NCI-H1092 treated with DMSO at 0.1 percent for 48 hours (cell line): ENCODE data around the gene HIVEP2.

Experiments
- DNase-seq: peaks from one replicate; lab custom pipeline; 2025; lab: John Stamatoyannopoulos, UW

The HIVEP2 gene

DNA sequence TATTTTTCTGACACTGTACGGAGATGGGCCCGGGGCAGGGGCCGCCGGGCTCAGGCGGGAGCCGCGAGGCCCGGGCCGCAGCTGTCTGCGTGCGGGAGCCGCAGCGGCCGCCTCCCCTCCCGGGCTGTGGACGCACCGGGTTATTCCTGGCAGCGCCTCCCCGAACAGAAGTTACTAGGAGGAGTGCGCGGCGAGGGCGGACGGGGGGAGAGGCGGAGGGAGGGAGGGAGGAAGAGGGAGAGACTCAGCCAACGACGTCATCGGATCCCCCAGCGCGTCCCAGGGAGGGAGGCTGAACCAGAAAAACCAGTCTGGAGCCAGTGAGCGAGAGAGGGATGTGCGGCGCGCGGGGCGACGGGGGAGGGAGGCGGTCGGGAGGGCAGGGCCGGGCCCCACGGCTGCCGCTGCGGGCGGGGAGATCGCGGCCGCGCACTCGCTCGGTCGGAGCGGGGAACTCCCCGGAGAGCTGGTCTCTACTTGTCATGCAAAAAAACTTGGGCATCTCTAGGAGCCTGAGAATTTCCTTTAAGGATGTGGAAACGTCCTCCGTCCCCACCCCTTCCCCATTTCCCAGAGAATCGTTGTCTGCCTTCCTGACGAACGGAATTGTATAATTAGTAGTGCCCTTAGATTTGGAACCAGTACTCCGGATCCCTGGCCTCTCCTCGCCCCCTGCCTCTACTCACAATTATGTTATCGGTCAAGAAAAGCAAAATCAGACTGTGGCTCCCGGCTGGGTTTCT lies 1.4 kb upstream of the HIVEP2 start:
- peak; percentile 5 for DNase-seq

DNA sequence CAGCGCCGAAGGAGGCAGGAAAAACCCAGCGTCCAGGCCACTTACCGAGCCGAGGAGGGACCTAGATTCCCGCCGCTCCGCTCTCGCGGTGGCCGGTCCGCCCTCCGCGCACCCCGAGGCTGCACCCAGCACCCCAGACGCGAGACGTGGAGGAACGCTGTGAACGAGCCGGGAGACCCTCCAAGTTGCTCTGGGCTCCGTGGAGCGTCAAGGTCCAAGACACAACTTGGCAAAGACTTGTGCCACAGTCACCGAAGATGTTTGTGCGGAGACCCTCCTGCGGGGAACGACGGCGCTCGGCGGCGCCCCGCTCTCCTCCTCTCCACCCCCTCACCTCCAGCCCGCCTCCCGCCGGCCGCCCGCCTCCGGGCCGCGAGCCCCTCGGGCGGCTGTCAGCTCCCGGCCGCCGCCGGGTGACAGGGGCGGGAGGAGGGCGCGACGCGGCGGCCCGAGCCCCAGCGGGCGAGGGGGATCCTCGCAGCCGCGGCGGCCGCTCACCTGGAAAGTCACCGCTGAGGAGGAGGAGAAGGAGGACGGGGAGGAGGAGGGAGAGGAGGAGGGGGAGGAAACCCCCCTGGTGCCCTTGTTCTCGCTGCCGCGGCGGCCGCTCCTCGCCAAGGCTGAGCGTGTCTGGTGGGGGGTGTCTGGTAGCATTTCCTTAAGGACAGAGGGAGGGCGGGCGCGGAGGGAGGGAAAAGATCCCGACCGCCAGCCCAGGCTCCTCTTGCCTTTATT lies 637 bp upstream of the HIVEP2 start:
- DNase-seq: no peak

DNA sequence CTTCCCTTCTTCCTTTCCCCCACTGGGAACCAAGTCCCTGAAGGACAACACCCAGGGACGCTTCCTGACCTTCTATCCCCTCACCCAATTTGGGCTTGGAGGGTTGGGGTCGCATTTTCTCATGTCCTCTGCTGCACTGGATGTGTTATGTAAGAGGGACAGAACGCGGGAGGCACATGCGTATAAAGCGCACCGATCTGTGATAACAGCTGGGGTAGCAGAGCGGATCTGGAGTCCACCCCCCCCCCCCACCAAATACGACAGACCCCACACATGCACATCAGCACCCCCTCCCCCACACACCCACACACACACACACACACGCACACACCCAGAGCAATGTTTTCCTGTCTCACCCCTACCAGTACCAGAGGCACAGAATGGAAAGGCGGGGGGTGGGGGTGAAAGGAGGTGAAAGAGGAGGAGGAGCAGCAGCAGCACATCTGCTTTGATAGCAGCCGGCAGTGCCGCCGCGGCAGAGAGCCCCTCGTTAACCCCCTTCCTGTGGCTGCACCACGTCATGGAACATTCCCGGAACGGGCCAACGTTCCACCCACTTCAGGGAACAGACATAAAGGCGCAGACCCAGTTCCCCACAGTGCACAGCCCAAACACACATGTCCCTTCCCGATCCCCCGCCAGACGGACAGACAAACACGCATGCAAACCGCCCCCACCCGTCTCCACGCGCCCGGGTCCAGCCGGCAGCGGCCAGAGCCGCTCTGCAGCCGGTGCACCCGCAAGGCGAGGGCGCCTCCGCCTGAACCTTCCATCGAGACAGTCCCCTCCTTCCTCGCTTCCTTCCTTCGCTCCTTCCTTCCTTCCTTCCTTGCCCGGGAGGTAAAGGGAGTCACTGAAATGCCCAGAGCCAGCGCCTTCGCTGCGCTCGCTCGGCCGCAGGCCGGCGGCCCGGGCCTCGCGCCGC lies 590 bp downstream of the HIVEP2 start:
- no peak for DNase-seq

DNA sequence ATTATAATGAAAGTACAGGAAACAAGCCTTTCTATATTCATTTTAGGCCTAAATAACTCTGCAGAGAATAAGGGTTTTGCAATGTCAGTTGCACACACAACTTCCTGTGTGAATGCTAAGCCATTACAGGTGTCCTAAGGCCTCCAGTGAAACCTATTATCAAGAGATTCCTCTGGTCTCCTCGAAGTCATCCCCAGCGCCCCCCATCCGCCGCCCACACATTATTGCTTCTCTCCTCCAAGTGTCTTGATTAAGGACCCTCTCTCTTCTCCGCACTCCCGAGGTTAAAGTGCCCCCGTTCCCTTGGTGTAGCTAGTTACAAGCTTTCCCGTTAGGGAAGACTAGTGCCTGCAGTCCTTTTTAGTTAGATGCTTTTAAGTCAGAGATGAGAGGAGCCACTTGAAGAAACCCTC lies 1.3 kb downstream of the HIVEP2 start:
- no peak for DNase-seq

DNA sequence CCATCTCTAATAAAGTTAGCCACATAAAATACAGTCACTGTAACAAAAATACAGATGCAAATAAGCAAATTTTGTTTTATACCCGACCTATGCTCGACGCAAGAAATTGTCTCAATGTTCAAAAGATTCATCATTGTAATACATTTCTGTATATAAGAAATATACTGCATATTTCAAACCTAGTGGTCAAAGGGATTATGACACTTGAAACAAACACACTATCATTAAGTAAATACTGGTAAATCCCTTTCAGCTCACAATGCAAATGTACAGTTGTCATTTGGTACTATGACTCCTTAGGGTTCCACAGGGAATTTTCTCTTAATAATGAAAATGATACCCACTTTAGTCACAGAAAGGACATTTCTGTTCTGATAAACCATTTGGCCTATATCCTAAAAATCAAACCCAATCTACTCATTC lies 2.2 kb downstream of the HIVEP2 start:
- no peak for DNase-seq

DNA sequence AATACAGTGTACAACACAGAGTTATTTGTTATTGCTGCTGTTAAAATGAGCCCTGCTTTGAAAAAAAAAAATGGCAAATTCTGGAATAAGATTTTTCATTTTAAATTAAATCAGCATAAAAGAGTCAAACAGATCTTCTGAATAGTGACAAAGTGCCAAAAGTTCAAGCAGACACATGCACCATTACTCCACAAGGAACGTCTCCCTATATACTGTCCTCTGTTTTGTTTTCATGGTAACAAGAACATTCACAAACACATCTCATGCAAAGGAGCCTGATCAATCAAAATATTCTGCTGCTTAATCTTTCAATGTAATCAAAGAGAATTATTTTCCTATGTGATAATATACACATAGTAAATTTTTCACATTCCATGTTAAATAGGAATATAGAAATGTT lies 2.7 kb downstream of the HIVEP2 start:
- DNase-seq: no peak

DNA sequence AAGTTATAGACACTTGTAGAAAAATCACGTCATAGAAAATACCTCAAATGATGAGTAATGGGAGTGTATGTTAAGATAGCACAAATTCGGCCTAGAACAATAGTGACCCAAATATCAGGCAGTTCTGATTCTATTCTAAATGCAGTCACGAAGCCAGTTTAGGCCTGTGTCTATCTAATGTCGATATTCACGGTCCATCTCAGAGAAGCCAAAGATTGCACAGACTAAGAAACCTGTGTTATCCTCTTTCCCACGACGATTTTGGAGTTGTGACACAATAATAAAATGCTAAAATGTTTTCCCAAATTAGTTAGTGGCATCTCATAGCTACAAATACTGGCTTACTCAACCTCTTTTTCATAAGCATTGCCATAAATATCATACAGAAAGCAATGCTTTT lies 4.0 kb downstream of the HIVEP2 start:
- DNase-seq: no peak

DNA sequence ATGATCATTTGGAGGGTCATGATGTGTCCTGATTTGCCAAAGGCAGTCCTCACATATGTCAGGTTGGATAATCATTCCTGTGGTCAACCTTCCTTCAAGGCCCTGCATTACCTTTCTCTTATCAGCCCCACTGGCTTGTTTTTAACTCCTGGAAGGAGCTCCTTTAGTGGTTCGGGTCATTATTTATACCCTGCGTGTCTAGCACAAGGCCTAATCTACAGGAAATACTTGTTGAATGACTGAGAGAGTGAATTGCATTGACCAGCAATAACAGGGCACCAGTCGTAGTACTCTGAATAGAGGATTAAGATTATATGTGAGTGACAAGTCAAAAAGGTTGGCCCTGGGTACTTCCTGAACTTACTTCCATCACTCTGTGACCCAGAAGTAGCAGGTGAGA lies 4.5 kb downstream of the HIVEP2 start:
- DNase-seq: no peak

DNA sequence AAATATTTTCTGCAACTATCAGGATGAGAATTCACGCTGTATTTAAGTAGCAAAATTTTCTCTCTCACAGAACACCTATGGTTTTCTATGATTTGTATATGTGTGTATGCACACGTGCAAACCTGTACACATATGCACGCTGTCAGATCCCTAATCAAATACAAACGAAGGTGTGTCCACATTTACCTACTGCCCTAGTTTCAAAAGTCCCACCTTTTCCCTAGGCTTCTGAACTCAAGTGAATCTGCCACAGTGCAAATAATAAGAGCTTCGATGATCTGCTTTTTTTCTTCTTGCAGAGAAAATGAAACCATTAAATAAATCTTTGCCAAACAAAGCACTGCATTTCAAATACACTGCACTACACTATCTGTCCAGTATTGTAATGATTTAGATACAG lies 6.5 kb downstream of the HIVEP2 start:
- no peak for DNase-seq

DNA sequence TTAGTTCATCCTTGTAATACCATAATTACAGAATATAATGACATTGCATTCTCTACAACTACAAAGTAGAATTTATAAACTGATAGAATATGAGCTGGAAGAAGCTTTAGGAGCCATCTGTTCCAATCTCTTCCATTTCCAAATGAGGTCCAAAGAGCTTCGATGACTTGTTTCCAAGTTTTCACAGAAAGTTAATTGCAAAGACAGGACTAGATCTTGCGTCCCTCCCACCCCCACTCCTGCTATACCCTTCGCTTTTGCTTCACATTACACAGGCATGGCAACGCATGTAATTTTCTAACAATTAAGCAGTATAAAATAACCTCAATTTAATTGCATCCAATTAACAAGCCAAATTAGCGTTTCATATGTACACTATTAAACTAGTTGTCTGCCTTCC lies 7.0 kb downstream of the HIVEP2 start:
- DNase-seq: no peak

DNA sequence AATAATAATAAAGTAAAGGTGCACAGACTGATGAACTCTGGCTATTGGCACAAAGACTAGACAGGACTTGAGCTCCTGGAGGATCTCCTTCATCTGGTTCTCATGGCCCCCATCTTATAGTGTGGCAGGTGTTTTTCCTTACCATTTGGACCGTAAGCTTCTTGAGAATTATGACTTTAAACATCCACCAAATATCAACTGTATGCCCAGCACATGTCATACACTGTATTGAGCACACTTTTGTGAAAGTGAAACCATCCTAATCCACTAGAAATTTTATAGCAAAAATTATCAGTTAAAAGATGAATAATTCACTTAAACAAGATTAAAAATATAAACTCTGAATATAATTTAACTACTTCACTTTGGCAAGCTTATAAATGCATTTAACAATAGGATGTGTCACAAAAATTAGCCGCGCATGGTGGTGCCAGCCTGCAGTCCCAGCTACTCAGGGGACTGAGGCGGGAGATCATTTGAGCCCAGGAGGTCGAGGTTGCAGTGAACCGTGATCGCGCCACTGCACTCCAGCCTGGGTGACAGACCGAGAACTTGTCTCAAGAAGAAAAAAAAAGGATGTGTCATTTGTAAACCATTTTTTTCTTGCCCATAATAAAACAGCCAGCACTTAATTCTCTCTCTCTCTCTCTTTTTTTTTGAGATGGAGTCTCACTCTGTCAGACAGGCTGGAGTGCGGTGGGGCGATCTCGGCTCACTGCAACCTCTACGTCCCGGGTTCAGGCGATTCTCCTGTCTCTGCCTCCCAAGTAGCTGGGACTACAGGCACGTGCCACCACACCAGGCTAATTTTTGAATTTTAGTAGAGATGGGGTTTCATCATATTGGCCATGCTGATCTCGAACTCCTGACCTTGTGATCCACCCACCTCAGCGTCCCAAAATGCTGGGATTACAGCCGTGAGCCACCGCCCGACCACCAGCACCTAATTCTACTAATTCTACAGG lies 9.1 kb downstream of the HIVEP2 start:
- DNase-seq: no peak

DNA sequence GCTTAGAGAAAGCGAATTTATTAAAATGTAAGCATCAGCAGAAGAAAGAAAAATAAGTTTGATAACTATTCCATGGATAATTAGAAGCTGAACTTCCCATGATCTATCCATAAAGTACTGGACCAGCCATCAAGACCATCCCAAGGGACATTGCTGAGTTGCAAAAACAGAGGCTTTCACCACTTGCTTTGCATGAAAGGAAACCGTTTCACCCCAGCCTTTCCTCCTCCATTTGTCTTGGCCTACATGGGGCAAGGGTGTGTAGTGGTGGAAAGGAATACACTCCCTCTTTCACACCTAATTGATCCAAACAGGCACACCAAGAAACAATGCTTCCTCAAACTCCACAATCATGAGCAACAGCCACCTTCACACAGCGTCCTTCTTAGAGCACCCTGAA lies 10.4 kb downstream of the HIVEP2 start:
- DNase-seq: no peak

DNA sequence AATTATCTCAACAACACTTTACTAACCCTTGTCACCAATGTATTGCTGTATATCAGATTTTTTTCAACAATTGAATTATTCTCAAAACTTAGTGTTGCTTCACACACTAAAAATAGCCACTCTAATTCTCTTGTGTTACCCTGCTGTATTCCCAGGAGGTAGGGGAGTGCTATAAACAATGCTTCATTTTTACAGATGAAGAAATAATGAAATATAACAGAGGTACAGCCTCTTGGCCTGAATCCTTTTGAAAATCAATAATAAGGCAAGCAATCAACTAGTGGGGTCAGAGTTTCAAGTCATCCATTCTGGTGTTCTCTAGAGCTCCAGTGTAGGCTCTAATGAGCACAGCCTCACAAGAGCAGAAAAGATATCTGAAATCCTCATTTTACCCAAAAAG lies 10.9 kb downstream of the HIVEP2 start:
- DNase-seq: no peak

DNA sequence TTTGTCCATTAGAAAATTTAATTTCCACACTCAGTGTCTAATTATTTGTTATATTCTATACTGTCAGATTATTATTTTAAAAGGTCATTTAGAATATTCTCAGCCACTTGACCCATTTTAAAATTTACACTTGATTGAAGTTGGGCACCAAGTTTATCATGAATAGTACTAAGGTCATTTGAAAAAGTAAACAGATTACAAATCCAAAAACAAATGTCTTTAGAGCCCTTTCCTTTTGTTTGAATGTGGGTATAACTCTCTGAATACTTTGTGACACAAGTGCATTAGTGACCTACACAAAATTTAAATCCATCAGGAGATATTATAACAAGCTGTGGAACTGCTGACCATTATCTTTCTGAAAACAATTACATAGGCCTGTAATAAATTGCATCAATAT lies 11.3 kb downstream of the HIVEP2 start:
- no peak for DNase-seq

DNA sequence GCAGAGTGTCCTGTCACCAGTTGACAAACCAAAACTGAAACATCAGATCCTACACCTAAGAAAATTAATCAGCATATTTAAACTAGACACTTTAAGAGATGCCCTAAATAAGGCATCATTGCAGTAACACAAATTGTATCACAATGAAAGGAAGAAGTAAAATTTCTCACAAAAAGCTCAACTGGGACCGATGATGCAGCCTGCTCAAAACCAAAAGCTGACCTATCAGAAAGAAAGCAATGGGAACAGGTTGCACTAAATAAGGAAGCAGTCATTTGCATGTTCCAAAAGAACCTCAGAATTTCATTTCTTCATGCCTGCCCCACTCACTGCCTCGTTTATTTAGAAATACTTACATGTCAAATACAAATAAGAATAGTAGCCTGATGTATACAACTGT lies 12.1 kb downstream of the HIVEP2 start:
- no peak for DNase-seq

DNA sequence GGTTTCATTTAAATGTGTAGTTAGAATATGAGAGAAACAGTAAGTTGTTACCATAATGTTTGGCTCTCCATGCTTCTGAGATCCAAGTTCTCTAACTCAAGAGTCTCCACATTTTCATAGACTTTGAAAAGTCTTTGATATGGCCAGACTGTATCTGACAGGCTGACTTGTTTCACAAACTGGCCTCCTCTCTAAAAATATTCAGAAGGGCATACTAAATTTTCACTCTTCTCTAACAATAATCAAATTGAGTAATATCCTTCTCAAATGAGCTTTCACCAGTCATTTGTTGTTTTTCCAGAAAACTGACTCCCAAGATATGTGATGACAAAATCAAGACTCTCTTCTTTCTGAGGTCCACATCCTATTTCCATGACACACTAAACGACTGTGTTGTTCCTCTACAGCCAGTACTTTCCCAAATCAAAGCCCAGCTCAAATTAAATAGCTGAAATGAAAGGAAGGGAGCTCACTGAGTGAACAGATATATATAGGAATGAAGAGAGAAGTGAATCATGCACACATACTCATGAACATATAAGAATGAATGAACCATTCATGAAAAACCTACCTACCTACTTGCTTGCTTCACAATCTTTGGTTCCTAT lies 15.1 kb downstream of the HIVEP2 start:
- DNase-seq: no peak

DNA sequence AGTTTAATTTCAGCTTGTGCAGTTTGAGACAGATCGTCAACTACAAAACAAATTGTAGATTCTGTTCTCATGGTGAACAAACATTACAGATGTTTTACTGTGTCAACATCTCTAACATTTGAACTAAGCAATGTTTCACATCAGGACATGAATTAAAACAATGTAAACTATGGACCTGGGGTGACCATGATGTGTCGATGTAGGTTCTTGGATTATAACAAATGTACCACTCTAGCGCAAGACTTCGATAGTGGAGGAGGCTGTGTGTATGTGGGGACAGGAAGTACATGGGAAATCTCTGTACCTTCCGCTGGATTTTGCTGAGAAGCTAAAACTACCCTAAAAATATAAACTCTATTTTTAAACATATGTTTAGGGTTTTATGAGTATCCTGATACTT lies 17.1 kb downstream of the HIVEP2 start:
- no peak for DNase-seq

DNA sequence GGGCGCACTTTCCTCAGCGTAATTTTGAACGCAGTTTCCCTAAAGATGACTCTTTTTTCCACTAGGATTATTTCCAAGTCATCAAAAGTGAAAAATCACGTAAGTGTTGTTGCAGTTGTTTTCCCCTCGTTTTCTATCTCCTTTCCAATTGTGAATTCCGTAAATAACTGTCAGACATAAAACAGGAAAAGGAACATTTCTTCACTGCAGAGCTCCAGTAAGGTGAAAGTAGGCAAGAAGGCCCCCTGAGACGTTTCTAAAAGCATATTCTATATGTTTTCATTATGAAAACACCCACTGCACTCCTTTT lies 17.8 kb downstream of the HIVEP2 start:
- no peak for DNase-seq

DNA sequence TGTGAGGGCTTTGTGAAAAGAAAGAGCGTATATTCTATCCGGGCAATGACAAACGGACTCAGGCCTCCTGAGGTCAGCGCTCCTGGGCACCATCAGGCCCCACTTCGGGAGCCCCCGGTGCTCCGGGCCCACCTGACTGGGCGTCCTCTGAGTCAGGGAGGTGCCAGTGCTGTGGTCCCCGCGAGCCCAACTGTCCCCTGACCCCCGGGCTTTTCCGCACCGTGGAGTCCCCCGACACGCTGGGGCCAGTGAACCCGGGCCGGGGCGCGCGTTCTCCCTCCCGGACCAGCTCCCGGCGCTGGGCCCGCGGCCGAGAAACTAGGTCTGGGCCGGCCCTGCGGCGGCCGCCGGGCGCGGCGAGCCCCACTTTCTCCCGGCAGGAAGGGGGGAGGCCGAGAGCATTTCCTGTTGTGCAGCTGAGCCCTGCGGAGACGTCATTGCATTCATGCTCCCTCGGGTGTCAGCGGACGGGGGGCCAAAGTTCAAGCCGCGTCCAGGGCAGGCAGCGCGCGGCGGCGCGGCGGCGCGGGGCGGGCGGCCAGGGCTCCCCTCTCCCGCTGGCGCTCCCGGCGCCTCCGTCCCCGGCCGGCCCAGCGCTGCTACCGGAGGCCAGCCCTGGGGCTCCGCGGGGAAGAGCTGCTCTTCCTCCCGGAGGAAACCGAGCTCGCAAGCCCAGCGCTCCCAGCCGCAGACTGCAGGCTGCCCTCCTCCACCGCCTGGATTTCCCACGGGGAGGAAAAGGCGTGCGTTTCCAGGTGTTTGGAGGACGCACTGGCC lies 18.3 kb downstream of the HIVEP2 start:
- DNase-seq: no peak

DNA sequence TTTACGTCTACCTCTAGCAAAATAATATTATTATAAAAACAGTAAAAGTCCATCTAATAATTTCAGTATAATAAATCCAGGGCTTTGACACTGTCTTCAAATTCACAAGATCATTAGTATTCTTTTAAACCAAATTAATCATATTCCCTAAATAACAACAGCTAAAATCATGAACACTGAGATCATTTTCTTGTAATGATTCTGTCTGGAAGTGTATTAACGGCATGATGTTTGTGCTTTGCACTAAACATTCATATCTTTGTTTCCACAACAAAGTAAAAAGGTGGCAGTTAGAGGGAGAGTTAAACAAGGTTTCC lies 18.8 kb downstream of the HIVEP2 start:
- DNase-seq: no peak
